Measurements from ENCODE around the gene PLCG2. TPM values are rescaled to one million over a fixed set of nuclear protein-coding genes. Genes with fewer than 3 reads are reported as not detected.

The PLCG2 gene
- total and polyA plus RNA-seq, 2 of the 8 experiments (the other 6 are each of a cell fraction or from before 2014, with no cell fraction given), result 6.1 to 6.9 TPM

DNA sequence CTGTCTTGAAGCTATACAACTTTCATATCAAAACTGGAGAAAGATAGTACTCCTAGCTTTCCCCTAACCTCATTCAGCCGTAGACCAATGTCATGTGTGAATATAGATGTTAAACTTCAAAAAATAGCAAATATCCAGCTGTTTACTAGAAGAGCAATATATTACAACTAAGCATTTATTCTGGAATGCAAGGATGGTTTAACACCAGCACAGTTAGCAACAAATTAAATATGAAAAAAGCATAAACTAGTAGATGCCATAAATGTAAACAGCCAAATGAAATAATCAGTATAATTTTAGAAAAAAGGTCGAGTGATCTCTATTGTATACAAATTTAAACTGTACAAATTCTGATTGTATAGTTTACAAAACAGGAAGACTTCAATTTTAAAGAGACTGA lies 172.5 kb downstream of the PLCG2 start (continued):
- no peak for TF ChIP-seq NANOG (IDR thresholded peaks at IDR 0.05; ENCODE audit: insufficient read depth, low read depth, low read length, poor library complexity, severe bottlenecking)
- TF ChIP-seq JUND (IDR thresholded peaks at IDR 0.05; ENCODE audit: low read length), result no peak
